ENCODE results near the gene RNF213. TPM values are rescaled to one million over a fixed set of nuclear protein-coding genes. Genes with fewer than 3 reads are reported as not detected.

RNF213 gene
- total and polyA plus RNA-seq, 10 of the 15 experiments (the other 5 are each of a cell fraction or from before 2014, with no cell fraction given): 18.6 to 145 (median 65.8) TPM

DNA sequence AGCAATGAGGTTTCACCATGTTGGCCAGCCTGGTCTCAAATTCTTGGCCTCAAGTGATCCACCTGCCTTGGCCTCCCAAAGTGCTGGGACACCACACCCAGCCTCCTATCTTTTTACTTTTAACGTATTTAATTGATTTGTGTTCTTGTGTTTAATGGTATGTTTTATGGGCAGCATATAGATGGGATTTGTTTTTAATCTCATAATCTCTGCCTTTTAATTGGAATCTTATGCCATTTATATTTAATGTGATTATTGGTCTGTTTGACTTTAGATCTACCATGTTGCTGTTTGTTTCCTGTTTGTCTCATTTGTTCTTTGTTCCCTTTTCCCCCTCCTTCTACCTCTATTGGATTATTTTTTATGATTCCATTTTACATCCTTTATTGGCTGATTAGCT is 28.2 kb upstream of the RNF213 start (continued):
- TF ChIP-seq ZBTB40 (IDR thresholded peaks at IDR 0.05; ENCODE audit: borderline replicate concordance): no peak
- no peak for TF ChIP-seq NFXL1 (IDR thresholded peaks at IDR 0.05; ENCODE audit: borderline replicate concordance)

DNA sequence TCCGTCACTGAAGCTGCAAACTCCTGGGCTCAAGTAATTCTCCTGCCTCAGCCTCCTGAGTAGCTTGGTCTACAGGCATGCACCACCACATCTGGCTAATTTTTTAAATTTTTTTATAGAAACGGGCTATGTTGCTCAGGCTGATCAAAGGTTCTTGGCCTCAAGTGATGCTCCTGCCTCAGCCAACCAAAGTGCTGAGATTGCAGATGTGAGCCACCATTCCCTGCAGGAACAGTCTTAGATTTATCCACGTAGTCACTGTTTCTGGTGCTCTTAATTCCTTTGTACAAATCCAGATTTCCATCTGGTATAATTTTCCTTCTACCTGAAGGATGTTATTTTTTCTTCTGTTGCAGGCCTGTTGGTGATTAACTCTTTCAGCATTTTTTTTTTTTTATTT is 27.4 kb upstream of the RNF213 start:
- no peak overlapping the region for H3K4me2 ChIP-seq (ENCODE audit: control insufficient read depth, insufficient read depth)
- SMC1A ChIA-PET (ENCODE audit: uncharacterized antibody, unreplicated experiment): no interaction called here
- FAIRE-seq (no peak), ATAC-seq (no peak), DNase-seq (ENCODE audit: low read depth, low spot score) (no peak)
- BruUV-seq (replicated peaks): no TSS peak
- no peak overlapping the region for H3K9ac ChIP-seq (ENCODE audit: control insufficient read depth, insufficient read depth, low read length)
- in situ Hi-C loops (cut with MboI): no loop called here
- POLR2A ChIA-PET: no interaction called here
- no peaks in the 10 kb centered on the region for H3K27me3 ChIP-seq (replicated peaks in 1 of 2; ENCODE audit: control insufficient read depth in 2 of 2, insufficient read depth in 2 of 2, low read length in 1 of 2)
- H3K4me3 ChIP-seq: no peak overlapping the region
- H4K20me1 ChIP-seq (ENCODE audit: control insufficient read depth, insufficient read depth): no peaks in the 10 kb centered on the region
- no peaks in the 10 kb centered on the region for H3K79me2 ChIP-seq (ENCODE audit: control insufficient read depth, insufficient read depth, low read length)
- no peaks in the 10 kb centered on the region for H3K4me1 ChIP-seq (ENCODE audit: control insufficient read depth, insufficient read depth, low read length)
- 47% methylated on average over 3 of the region's 3 CpGs for WGBS (ENCODE audit: insufficient coverage, insufficient replicate concordance, low lambda C conversion rate, missing lambda C conversion rate)
- intact Hi-C loops (cut with micrococcal nuclease; ENCODE audit: unreplicated experiment): no loop called here
- peaks cover 9% of the 10 kb centered on the region; the same call in 2 of the 3 replicates for H3K9me3 ChIP-seq (replicated peaks; ENCODE audit: control insufficient read depth, insufficient read depth, low read length)
- no peaks in the 10 kb centered on the region for H3K36me3 ChIP-seq (ENCODE audit: control insufficient read depth in 2 of 2, insufficient read depth in 2 of 2, low read length in 1 of 2)
- RAD21 ChIA-PET (ENCODE audit: unreplicated experiment): no interaction called here
- no peak overlapping the region for H3K27ac ChIP-seq (ENCODE audit: control insufficient read depth, insufficient read depth)
- H2AFZ ChIP-seq (ENCODE audit: control insufficient read depth, low read depth, low read length): no peak overlapping the region
- CTCF ChIA-PET: no interaction called here
- TF ChIP-seq BMI1 (IDR thresholded peaks at IDR 0.05; ENCODE audit: borderline replicate concordance) (no peak), SUPT20H (IDR thresholded peaks at IDR 0.05; ENCODE audit: borderline replicate concordance, control insufficient read depth, low read depth, low read length) (no peak), CEBPZ (IDR thresholded peaks at IDR 0.05; ENCODE audit: low read depth, low read length) (no peak), GABPA (IDR thresholded peaks at IDR 0.05; ENCODE audit: low read depth) (no peak), SMAD5 (IDR thresholded peaks at IDR 0.05; ENCODE audit: low read depth) (no peak), BHLHE40 (IDR thresholded peaks at IDR 0.05; ENCODE audit: borderline replicate concordance in 1 of 2, low read depth in 2 of 2, low read length in 1 of 2) (no peak), ZZZ3 (IDR thresholded peaks at IDR 0.05; ENCODE audit: control insufficient read depth, insufficient read length, low read depth) (no peak), FOXM1 (IDR thresholded peaks at IDR 0.05; ENCODE audit: low read depth, low read length) (no peak), NBN (IDR thresholded peaks at IDR 0.05) (no peak), RAD51 (IDR thresholded peaks at IDR 0.05) (no peak), EZH2 (IDR thresholded peaks at IDR 0.05; ENCODE audit: borderline replicate concordance, control insufficient read depth, low read depth, low read length) (no peak), BCL11A (IDR thresholded peaks at IDR 0.05; ENCODE audit: low read depth, low read length) (no peak)
- TF ChIP-seq, protein P1, sequence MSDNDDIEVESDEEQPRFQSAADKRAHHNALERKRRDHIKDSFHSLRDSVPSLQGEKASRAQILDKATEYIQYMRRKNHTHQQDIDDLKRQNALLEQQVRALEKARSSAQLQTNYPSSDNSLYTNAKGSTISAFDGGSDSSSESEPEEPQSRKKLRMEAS (IDR thresholded peaks at IDR 0.05; ENCODE audit: low read depth, low read length): no peak

Data from GM12878 (cell line).